HEK293 (cell line): ENCODE results near the gene SETD1A.

Experiments used
- ATF2 ChIP-seq: fragments of 450-650 bp; formaldehyde crosslinking; IDR thresholded peaks from 2 replicates; pipeline ENCODE4 v1.5.1; 2016; ENCODE audit warnings: missing biosample characterization, missing genetic modification characterization, low read depth
- KLF1 ChIP-seq: fragments of 450-650 bp; formaldehyde crosslinking; IDR thresholded peaks from 2 replicates; pipeline ENCODE4 v1.5.1; 2016; ENCODE audit warnings: missing biosample characterization, missing genetic modification characterization
- KLF17 ChIP-seq: fragments of 450-650 bp; formaldehyde crosslinking; IDR thresholded peaks from 2 replicates; pipeline ENCODE4 v1.5.1; 2016; ENCODE audit warnings: missing biosample characterization, missing genetic modification characterization
- OVOL3 ChIP-seq: fragments of 450-650 bp; formaldehyde crosslinking; IDR thresholded peaks from 2 replicates; pipeline ENCODE4 v1.5.1; 2016; ENCODE audit warnings: missing biosample characterization, missing genetic modification characterization
- PRDM2 ChIP-seq: fragments of 450-650 bp; formaldehyde crosslinking; IDR thresholded peaks from 2 replicates; pipeline ENCODE4 v1.5.1; 2016; ENCODE audit warnings: missing biosample characterization, missing genetic modification characterization, borderline replicate concordance
- SP2 ChIP-seq: fragments of 450-650 bp; formaldehyde crosslinking; IDR thresholded peaks from 2 replicates; pipeline ENCODE4 v1.5.1; 2016; ENCODE audit warnings: missing biosample characterization, missing genetic modification characterization
- ZBTB11 ChIP-seq: fragments of 450-650 bp; formaldehyde crosslinking; conservative IDR thresholded peaks from 2 replicates; pipeline ENCODE4 v1.5.1; 2016; ENCODE audit warnings: low read depth, missing biosample characterization, missing genetic modification characterization
- ZBTB48 ChIP-seq: fragments of 450-650 bp; formaldehyde crosslinking; IDR thresholded peaks from 2 replicates; pipeline ENCODE4 v1.5.1; 2016; ENCODE audit warnings: missing biosample characterization, missing genetic modification characterization
- ZFP37 ChIP-seq: fragments of 450-650 bp; formaldehyde crosslinking; IDR thresholded peaks from 2 replicates; pipeline ENCODE4 v1.5.1; 2016; ENCODE audit warnings: missing biosample characterization, missing genetic modification characterization
- ZFP69B ChIP-seq: fragments of 450-650 bp; formaldehyde crosslinking; IDR thresholded peaks from 2 replicates; pipeline ENCODE4 v1.5.1; 2016; ENCODE audit warnings: missing biosample characterization, missing genetic modification characterization
- ZNF155 ChIP-seq: fragments of 450-650 bp; formaldehyde crosslinking; IDR thresholded peaks from 2 replicates; pipeline ENCODE4 v1.5.1; 2016; ENCODE audit warnings: missing biosample characterization, missing genetic modification characterization
- ZNF157 ChIP-seq: fragments of 450-650 bp; formaldehyde crosslinking; IDR thresholded peaks from 2 replicates; pipeline ENCODE4 v1.5.1; 2016; ENCODE audit warnings: missing biosample characterization, missing genetic modification characterization
- ZNF174 ChIP-seq: fragments of 450-650 bp; formaldehyde crosslinking; IDR thresholded peaks from 2 replicates; pipeline ENCODE4 v1.5.0; 2017; ENCODE audit warnings: missing biosample characterization, mild to moderate bottlenecking, missing genetic modification characterization
- ZNF175 ChIP-seq: fragments of 450-650 bp; formaldehyde crosslinking; IDR thresholded peaks from 2 replicates; pipeline ENCODE4 v1.5.1; 2016; ENCODE audit warnings: missing biosample characterization, missing genetic modification characterization
- ZNF214 ChIP-seq: fragments of 450-650 bp; formaldehyde crosslinking; IDR thresholded peaks from 2 replicates; pipeline ENCODE4 v1.5.1; 2017; ENCODE audit warnings: missing biosample characterization, mild to moderate bottlenecking, missing genetic modification characterization, borderline replicate concordance
- ZNF221 ChIP-seq: fragments of 450-650 bp; formaldehyde crosslinking; IDR thresholded peaks from 2 replicates; pipeline ENCODE4 v1.5.1; 2017; ENCODE audit warnings: missing biosample characterization, missing genetic modification characterization, borderline replicate concordance
- ZNF239 ChIP-seq: fragments of 450-650 bp; formaldehyde crosslinking; IDR thresholded peaks from 2 replicates; pipeline ENCODE4 v1.5.1; 2016; ENCODE audit warnings: missing biosample characterization, missing genetic modification characterization
- ZNF24 ChIP-seq: fragments of 450-650 bp; formaldehyde crosslinking; IDR thresholded peaks from 2 replicates; pipeline ENCODE4 v1.5.1; 2016; ENCODE audit warnings: missing biosample characterization, missing genetic modification characterization
- ZNF501 ChIP-seq: fragments of 450-650 bp; formaldehyde crosslinking; IDR thresholded peaks from 2 replicates; pipeline ENCODE4 v1.5.1; 2016; ENCODE audit warnings: missing biosample characterization, missing genetic modification characterization
- ZNF530 ChIP-seq: fragments of 450-650 bp; formaldehyde crosslinking; IDR thresholded peaks from 2 replicates; pipeline ENCODE4 v1.5.1; 2016; ENCODE audit warnings: low read depth, missing biosample characterization, missing genetic modification characterization
- ZNF558 ChIP-seq: fragments of 450-650 bp; formaldehyde crosslinking; IDR thresholded peaks from 2 replicates; pipeline ENCODE4 v1.5.1; 2016; ENCODE audit warnings: missing biosample characterization, missing genetic modification characterization
- ZNF560 ChIP-seq: fragments of 450-650 bp; formaldehyde crosslinking; IDR thresholded peaks from 2 replicates; pipeline ENCODE4 v1.5.1; 2017; ENCODE audit warnings: missing biosample characterization, missing genetic modification characterization, borderline replicate concordance
- ZNF561 ChIP-seq: fragments of 450-650 bp; IDR thresholded peaks from 2 replicates; pipeline ENCODE4 v1.5.1; 2018; ENCODE audit warnings: missing biosample characterization, missing genetic modification characterization, borderline replicate concordance
- ZNF610 ChIP-seq: fragments of 450-650 bp; formaldehyde crosslinking; IDR thresholded peaks from 2 replicates; pipeline ENCODE4 v1.5.1; 2016; ENCODE audit warnings: missing biosample characterization, missing genetic modification characterization, borderline replicate concordance
- ZNF658 ChIP-seq: fragments of 450-650 bp; formaldehyde crosslinking; IDR thresholded peaks from 2 replicates; pipeline ENCODE4; 2016; ENCODE audit warnings: missing biosample characterization, missing genetic modification characterization
- ZNF707 ChIP-seq: fragments of 450-650 bp; formaldehyde crosslinking; IDR thresholded peaks from 2 replicates; pipeline ENCODE4 v1.5.1; 2016; ENCODE audit warnings: missing biosample characterization, missing genetic modification characterization
- ZNF791 ChIP-seq: fragments of 450-650 bp; formaldehyde crosslinking; IDR thresholded peaks from 2 replicates; pipeline ENCODE4 v1.5.1; 2016; ENCODE audit warnings: missing biosample characterization, missing genetic modification characterization
- ZNF792 ChIP-seq: fragments of 450-650 bp; formaldehyde crosslinking; IDR thresholded peaks from 2 replicates; pipeline ENCODE4 v1.5.1; 2016; ENCODE audit warnings: missing biosample characterization, missing genetic modification characterization
- ZNF830 ChIP-seq: fragments of 450-650 bp; IDR thresholded peaks from 2 replicates; pipeline ENCODE4 v1.5.0; 2018; ENCODE audit warnings: missing biosample characterization, missing genetic modification characterization, low read depth, mild to moderate bottlenecking, moderate library complexity

The SETD1A gene

GRCh38 chr16:30957456-30958174 lies at the start of gene SETD1A (continued):
- no peak for TF ChIP-seq PRDM2
- no peak; the same call in 1 of the 2 replicates for TF ChIP-seq ZNF792
- TF ChIP-seq ZFP37 (tag by site-specific recombination) = no peak
- peak; percentile 92 for TF ChIP-seq ZNF501 (tag by site-specific recombination)
- no peak for TF ChIP-seq ZNF791 (tag by site-specific recombination)
- TF ChIP-seq KLF1 (tag by site-specific recombination) = peak; percentile 93
- no peak; the same call in 1 of the 2 replicates for TF ChIP-seq ZNF610
- TF ChIP-seq OVOL3 (tag by site-specific recombination) = peak; percentile 62; the same call in 1 of the 2 replicates
- no peak for TF ChIP-seq ZNF560 (tag by site-specific recombination)
- no peak for TF ChIP-seq ZNF157
- peak; percentile 100 for TF ChIP-seq KLF17 (tag by site-specific recombination)
- TF ChIP-seq SP2 (tag by site-specific recombination) = peak; percentile 91
- TF ChIP-seq ZNF214 (tag by site-specific recombination) = no peak
- TF ChIP-seq ZFP69B = peak; percentile 79
- TF ChIP-seq ZNF561 = peak; percentile 98
- TF ChIP-seq ZBTB11 (tag by site-specific recombination) = peak; percentile 97
- no peak for TF ChIP-seq ZNF175
- TF ChIP-seq ZNF221 (tag by site-specific recombination) = no peak
- no peak for TF ChIP-seq ZNF830 (tag by site-specific recombination)
- peak; percentile 95 for TF ChIP-seq ZNF24 (tag by site-specific recombination)
- TF ChIP-seq ZNF658 (tag by site-specific recombination) = no peak
- TF ChIP-seq ZNF707 = no peak
- TF ChIP-seq ZNF530 (tag by site-specific recombination) = no peak
- TF ChIP-seq ZNF239 (tag by site-specific recombination) = 0 out of 2 replicates have a peak, but pooled peaks have one; percentile 3
- peak; percentile 15; the same call in 1 of the 2 replicates for TF ChIP-seq ZNF558 (tag by site-specific recombination)
- no peak for TF ChIP-seq ZNF174 (tag by site-specific recombination)
- TF ChIP-seq ZBTB48 = peak; percentile 65; the same call in 1 of the 2 replicates
- no peak for TF ChIP-seq ZNF155 (tag by site-specific recombination)
- TF ChIP-seq ATF2 (tag by site-specific recombination) = 0 out of 2 replicates have a peak, but pooled peaks have one; percentile 21
